GM18951 (cell line): Measurements from ENCODE around the gene SLC38A10.

Experiments
- POLR2A ChIP-seq: IDR thresholded peaks from 4 replicates; pipeline ENCODE4 v1.6.1; 2011; ENCODE audit warnings: mild to moderate bottlenecking; ENCODE audit not compliant: insufficient read length, insufficient read depth; ENCODE audit errors: extremely low read depth
- in situ Hi-C: fragments of 300-500 bp; cut with MboI; formaldehyde crosslinking; loops from one replicate; pipeline ENCODE4 v1.12.0; 2022; ENCODE audit warnings: low sequenced_read_pairs, mixed read lengths, inconsistent platforms; ENCODE audit not compliant: unreplicated experiment

SLC38A10 gene

GRCh38 chr17:81334987-81335772 lies 40.1 kb upstream of the SLC38A10 start:
- TF ChIP-seq POLR2A: no peak
- in situ Hi-C loops: no loop called here

- TF ChIP-seq POLR2A: no peak
- in situ Hi-C loops: no loop called here
Measured at GRCh38 chr17:81334391-81334901, 39.3 kb upstream of the SLC38A10 start.

- TF ChIP-seq POLR2A: no peak
- in situ Hi-C loops: no loop called here
Measured at GRCh38 chr17:81333616-81334368, 38.7 kb upstream of the SLC38A10 start.

DNA sequence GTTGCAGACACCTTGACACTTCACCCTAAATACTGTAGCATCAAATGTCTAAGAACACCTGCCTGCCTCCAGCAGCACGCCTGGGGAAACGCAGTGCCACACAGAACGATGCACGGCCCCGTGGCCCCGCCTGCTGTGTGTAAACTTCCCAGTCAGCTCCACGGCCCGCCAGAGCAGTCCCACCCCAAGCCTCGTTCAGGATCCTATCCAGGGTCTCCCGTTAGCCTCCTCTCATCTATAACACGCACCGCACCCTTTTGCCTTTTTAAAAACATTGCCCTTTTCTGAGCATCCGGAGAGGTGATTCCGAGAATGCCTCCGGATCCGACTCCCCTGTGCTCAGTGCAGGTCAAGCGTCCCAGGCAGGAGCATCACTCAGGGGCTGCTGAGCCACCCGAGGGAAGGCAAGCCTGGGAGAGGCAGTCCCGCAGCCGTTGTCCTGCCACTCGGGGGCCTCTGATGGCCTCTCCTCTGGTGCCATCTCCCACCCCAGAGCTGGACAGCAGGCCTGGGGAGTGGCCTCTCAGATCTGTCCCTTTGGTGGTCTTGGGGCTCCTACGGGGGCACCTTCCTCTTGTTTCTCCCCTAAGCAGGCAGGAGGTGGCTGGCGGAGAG lies 37.9 kb upstream of the SLC38A10 start:
- no peak for TF ChIP-seq POLR2A
- in situ Hi-C loops: no loop called here

GRCh38 chr17:81332118-81332834 lies 37.2 kb upstream of the SLC38A10 start:
- no peak for TF ChIP-seq POLR2A
- in situ Hi-C loops: no loop called here

DNA sequence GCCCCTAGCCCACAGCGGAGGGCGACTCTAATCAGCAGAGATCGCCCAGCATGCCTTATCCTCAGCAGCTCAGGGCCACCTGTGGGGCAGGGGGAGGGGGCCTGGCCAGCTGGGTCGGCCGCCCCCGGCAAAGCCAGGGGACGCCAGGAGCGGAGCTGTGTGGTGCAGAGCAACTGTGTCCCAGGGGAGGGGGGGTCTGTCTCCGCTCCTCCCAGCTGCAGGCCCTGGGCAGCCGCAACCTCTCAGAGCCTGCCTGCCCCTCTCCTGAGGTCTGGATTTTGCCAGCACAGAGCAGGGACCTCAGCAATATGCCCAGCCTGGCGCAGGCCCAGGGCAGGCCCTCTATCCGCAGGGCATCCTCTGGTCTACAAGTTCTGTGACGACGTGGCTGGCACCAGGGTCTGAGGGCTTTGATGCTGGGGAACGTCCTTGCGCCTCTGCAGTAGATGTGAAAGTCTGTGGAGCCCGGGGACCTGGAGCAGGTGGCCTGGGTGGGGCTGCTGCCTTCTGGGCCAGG lies 36.5 kb upstream of the SLC38A10 start:
- in situ Hi-C loops: no loop called here
- no peak for TF ChIP-seq POLR2A

DNA sequence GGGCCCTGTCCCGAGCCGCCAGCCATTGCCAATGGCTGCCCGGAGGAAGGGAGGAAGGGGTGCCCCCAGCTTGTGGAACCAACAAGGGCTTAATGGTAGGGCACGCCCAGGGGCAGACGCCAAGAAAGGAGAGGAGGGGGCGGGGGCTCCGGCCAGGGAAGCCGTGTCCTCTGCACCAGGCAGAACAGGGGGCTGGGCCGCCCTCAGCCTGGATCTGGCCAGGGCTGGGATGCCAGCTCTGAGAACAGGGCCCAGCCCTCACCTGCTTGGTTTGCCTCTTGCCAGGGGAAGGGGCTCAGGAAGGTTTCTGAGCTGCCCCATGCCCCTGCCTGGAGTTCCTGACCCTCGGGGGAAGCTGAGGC lies 35.8 kb upstream of the SLC38A10 start:
- in situ Hi-C loops: no loop called here
- no peak for TF ChIP-seq POLR2A

- TF ChIP-seq POLR2A: no peak
- in situ Hi-C loops: no loop called here
Measured at GRCh38 chr17:81329927-81330883, 35.1 kb upstream of the SLC38A10 start.

DNA sequence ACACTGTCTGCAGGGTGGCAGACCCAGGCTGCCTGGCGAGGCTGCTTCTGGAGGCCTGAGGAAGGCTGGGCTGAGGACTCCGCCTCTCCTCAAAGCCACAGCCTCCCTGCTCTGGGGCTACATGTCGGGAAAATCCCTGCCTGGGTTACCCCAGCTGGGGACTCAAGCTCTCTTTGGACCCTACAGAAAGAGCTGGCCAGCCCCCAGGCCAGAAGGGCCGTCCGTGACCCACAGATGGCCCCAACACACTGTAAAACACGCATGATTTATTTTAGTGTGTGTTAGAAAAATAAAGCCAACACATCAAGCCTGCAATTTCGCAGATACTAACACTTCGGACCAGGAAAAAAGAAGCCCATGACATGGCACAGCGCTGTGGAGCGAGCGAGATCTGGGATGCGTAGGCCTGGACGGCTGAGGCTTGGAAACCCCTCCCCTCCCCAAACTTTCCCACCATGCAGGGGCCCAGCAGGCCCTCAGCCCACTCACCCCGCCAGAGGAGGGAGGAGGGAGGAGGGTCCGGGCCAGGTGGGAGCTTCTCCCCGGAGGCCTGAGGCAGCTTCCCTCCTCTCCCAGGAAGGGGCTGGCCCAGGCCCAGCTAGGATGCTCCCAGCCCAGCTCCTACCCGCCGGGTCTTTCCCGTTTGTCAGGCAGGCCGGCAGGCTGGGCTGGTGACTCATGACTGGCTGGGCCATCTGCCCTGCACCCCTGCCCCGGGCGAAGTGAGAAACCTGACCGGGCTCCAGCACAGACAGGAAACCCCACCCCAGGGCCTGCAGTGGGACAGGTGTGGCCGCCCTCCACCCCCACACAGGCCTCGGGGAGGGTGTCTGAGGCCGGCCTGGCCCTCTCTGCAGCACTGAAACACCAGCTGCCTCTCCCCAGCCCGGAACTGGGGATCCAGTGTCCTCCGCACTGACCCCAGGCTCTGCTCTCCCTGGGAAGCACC lies 34.1 kb upstream of the SLC38A10 start:
- no peak for TF ChIP-seq POLR2A
- in situ Hi-C loops: no loop called here

DNA sequence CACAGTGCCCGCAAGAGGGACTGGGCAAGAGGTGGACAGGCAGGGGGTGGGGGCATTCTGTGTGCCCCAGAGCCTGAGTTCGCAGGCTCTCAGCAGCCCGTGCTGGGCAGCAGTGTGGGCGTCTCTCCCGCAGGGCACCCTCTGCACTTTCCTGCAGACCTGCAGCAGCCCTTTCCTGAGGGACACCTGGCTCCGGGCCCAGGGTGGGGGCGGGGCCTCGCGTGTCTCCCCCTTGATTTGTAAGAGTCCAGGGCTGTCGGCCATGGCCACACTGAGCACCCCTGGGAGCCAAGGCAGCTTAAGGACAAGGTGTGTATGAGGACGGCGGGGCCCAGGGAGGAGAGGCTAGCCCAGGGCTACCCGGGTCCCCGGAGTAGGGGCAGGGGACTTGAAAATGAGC lies 33.4 kb upstream of the SLC38A10 start:
- no peak for TF ChIP-seq POLR2A
- in situ Hi-C loops: no loop called here
